T-cell (primary cell): Measurements from ENCODE around the gene SOX10. TPM values are rescaled to one million over a fixed set of nuclear protein-coding genes. Genes with fewer than 3 reads are reported as not detected.

Source experiments
- ATAC-seq, 4 experiments: fragments of 200-7000 bp in 3 of 4; fragments of 150-1000 bp in 1 of 4; cut with Tn5 transposase; replicated peaks in 1 of 4; 1 replicate in 3 of 4; 2 replicates in 1 of 4; pipeline ENCODE4 v1.10.0; 2021; ENCODE audit warnings: moderate library complexity in 3 of 4, mild to moderate bottlenecking in 2 of 4, moderate number of reproducible peaks in 1 of 4
- CTCF ChIA-PET, 2 donors: fragments of 300-600 bp; sonication (Branson Sonifier 250); formaldehyde crosslinking; loops; one replicate each; lab custom pipeline; 2022; ENCODE audit warnings: antibody characterized with exemption in 2 of 2; lab: Charles Lee
- POLR2A ChIA-PET, 2 donors: fragments of 300-600 bp; sonication (Branson Sonifier 250); formaldehyde crosslinking; loops; one replicate each; lab custom pipeline; 2022; ENCODE audit warnings: antibody characterized with exemption in 2 of 2; lab: Charles Lee
- DNase-seq, 35 experiments: peaks; one replicate each; pipeline versions ENCODE4 v3.0.0 to v3.0.0-alpha.2; 2013 to 2023
- H3K27ac ChIP-seq: one replicate; pipeline ENCODE4 v1.5.1; 2013; ENCODE audit warnings: low read length
- H3K27me3 ChIP-seq, 2 experiments: replicated peaks in 1 of 2; 1 replicate in 1 of 2; 2 replicates in 1 of 2; pipeline versions ENCODE4 v1.6.1 to v1.7.0; 2013; ENCODE audit warnings: low read length in 1 of 2, mixed read lengths in 1 of 2; ENCODE audit not compliant: control insufficient read depth in 2 of 2, insufficient read depth in 2 of 2; ENCODE audit errors: extremely low read depth in 1 of 2
- H3K36me3 ChIP-seq, 2 donors: 1 replicate in 1 of 2; 2 replicates in 1 of 2; pipeline versions ENCODE4 v1.6.1 to v1.7.0; 2013; ENCODE audit warnings: low read length in 1 of 2; ENCODE audit not compliant: control insufficient read depth in 2 of 2, insufficient read depth in 1 of 2; ENCODE audit errors: extremely low read depth in 1 of 2
- H3K4me1 ChIP-seq, 2 experiments: 1 replicate in 1 of 2; 2 replicates in 1 of 2; pipeline versions ENCODE4 v1.6.1 to v1.7.0; 2013; ENCODE audit warnings: low read length in 2 of 2, mixed read lengths in 1 of 2; ENCODE audit not compliant: insufficient read depth in 2 of 2, control insufficient read depth in 1 of 2; ENCODE audit errors: extremely low read depth in 1 of 2
- H3K4me3 ChIP-seq, 2 donors: 1 replicate in 1 of 2; 2 replicates in 1 of 2; pipeline versions ENCODE4 v1.5.1 to v1.7.0; 2013; ENCODE audit warnings: mild to moderate bottlenecking in 2 of 2, low read length in 1 of 2, moderate library complexity in 1 of 2; ENCODE audit not compliant: control insufficient read depth in 1 of 2; ENCODE audit errors: extremely low read depth in 1 of 2
- H3K9me3 ChIP-seq: 2 replicates; pipeline ENCODE4 v1.7.0; 2013
- H3K27ac Mint-ChIP-seq, 2 donors: one replicate each; pipeline ENCODE4 v1.8.0; 2020 to 2021; ENCODE audit warnings: mild to moderate bottlenecking in 2 of 2, mixed read lengths in 2 of 2
- H3K27me3 Mint-ChIP-seq, 2 donors: one replicate each; pipeline ENCODE4 v1.8.0; 2021 to 2022; ENCODE audit warnings: mixed read lengths in 2 of 2
- H3K36me3 Mint-ChIP-seq: one replicate; pipeline ENCODE4 v1.8.0; 2021; ENCODE audit warnings: mixed read lengths
- H3K4me1 Mint-ChIP-seq, 3 donors: one replicate each; pipeline ENCODE4 v1.8.0; 2020 to 2022; ENCODE audit warnings: mixed read lengths in 3 of 3, mild to moderate bottlenecking in 1 of 3
- H3K4me3 Mint-ChIP-seq, 3 donors: one replicate each; pipeline ENCODE4 v1.8.0; 2020 to 2022; ENCODE audit warnings: mild to moderate bottlenecking in 3 of 3, mixed read lengths in 3 of 3, moderate library complexity in 3 of 3
- H3K9me3 Mint-ChIP-seq, 3 donors: one replicate each; pipeline ENCODE4 v1.8.0; 2020 to 2022; ENCODE audit warnings: mixed read lengths in 3 of 3
- WGBS: methylation state at CpG from one replicate; pipeline ENCODE4 v1.1.5; 2013; ENCODE audit warnings: missing lambda C conversion rate; ENCODE audit not compliant: insufficient coverage; 5-methylcytosine and 5-hydroxymethylcytosine counted together
- total RNA-seq, 35 experiments: library from RNA in 6 of 35; stranded (reverse) in 6 of 35; fragments of 120-200 nt in 1 of 35; gene quantifications; one replicate each; pipeline versions ENCODE4 v1.2.1 to v1.2.4 and lab custom pipeline; 2013 to 2026

The SOX10 gene
- total RNA-seq, 5 donors from 2014 or later (not counting 1 experiment from before 2014, with no cell fraction given) = not detected

DNA sequence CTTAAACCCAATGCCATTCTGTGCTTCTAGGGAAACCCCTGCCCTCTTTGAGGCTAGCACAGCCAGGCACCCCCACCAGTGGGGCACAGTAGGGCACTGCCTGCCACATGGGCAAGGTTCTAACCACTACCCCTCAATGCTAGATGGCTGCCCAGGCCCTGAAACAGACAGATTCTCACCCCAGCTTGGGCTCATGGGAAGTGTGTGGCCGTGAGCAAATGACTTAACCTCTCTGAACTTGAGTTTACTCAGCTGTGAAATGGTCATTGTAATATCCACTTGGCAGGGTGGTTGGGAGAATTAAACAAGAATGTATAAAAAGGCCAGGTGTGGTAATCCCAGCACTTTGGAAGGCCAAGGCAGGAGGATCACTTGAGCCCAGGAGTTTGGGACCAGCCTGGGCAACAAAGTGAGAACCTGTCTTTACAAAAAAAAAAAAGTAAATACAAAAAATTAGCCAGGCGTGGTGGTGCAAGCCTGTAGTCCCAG, 53.4 kb downstream of the SOX10 start:
- H3K27ac Mint-ChIP-seq = peak overlapping the region in 1 of 2 donors; percentile 50
- no peak for ATAC-seq
- no peak overlapping the region for H3K4me3 Mint-ChIP-seq
- peaks cover 13 to 42% of the 10 kb centered on the region in 2 donors for H3K36me3 ChIP-seq
- H3K9me3 Mint-ChIP-seq = no peaks in the 10 kb centered on the region
- H3K4me1 Mint-ChIP-seq = peaks cover 12 to 15% (median 15%) of the 10 kb centered on the region in 3 donors
- 100% methylated on average over 1 of the region's 2 CpGs for WGBS
- no peaks in the 10 kb centered on the region for H3K27me3 ChIP-seq
- ChIA-PET CTCF (interaction anchor here in 1 of 2 donors (0.6 to 1.5 kb wide), 3 partner anchors 23 to 55 kb away, joined by 3 read pairs; no protein-coding TSS in a partner anchor), POLR2A (no interaction called here)
- H3K4me1 ChIP-seq = peaks cover 0 to 9% of the 10 kb centered on the region in 2 experiments
- no peak for DNase-seq
- H3K4me3 ChIP-seq = no peak overlapping the region
- H3K36me3 Mint-ChIP-seq = peaks cover 18% of the 10 kb centered on the region
- no peak overlapping the region for H3K27ac ChIP-seq
- H3K9me3 ChIP-seq = no peaks in the 10 kb centered on the region
- H3K27me3 Mint-ChIP-seq = no peaks in the 10 kb centered on the region

DNA sequence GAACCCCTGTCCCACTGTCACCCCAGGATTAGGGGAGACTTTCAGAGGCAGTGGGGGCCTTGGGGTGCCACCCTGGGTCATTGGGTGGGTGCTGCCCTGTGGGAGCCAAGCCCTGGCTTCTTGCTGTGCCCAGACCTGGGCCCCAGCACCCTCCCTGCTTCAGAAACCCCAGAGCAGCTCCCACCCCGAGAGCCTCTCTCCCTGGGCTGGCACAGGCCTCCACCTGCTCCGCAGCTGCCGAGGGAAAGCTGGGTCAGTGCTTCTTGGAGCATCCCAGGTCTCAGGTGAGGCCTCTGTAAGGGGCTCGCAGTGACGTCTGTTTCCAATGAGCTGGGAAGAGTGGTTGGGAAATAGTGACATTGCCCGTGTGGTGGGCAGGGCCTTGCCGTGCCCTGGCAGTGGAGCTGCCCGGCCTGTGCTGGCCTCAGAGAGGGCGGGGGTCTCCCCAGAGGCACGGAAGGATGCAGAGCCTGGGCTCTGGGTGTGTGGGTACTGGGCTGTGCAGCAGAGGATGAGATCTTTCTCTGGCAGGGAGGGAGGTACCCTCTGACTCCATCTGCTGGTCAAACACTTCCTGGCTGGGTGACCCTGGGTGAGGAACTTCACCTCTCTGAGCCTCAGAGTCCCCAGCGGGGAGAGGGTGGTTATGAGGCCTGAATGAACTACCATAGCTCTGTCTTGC, 53.9 kb downstream of the SOX10 start:
- ATAC-seq = peak in 1 of 4 experiments; percentile 24
- Histone ChIP-seq H3K27ac (no peak overlapping the region), H3K4me3 (no peak overlapping the region), H3K36me3 (peaks cover 16 to 45% of the 10 kb centered on the region in 2 donors), H3K4me1 (peaks cover 0 to 9% of the 10 kb centered on the region in 2 experiments), H3K27me3 (no peaks in the 10 kb centered on the region), H3K9me3 (no peaks in the 10 kb centered on the region)
- Mint-ChIP-seq H3K36me3 (peaks cover 18% of the 10 kb centered on the region), H3K9me3 (no peaks in the 10 kb centered on the region), H3K4me1 (peaks cover 12 to 15% (median 15%) of the 10 kb centered on the region in 3 donors), H3K27ac (no peak overlapping the region), H3K27me3 (no peaks in the 10 kb centered on the region), H3K4me3 (no peak overlapping the region)
- peak in 1 of 35 experiments; percentile 26 for DNase-seq
- POLR2A ChIA-PET = no interaction called here
- 91% methylated on average over 10 of the region's 11 CpGs for WGBS
- CTCF ChIA-PET = interaction anchor here in 1 of 2 donors (0.6 kb wide), 1 partner anchor 44 kb away, joined by 3 read pairs; no protein-coding TSS in a partner anchor

DNA sequence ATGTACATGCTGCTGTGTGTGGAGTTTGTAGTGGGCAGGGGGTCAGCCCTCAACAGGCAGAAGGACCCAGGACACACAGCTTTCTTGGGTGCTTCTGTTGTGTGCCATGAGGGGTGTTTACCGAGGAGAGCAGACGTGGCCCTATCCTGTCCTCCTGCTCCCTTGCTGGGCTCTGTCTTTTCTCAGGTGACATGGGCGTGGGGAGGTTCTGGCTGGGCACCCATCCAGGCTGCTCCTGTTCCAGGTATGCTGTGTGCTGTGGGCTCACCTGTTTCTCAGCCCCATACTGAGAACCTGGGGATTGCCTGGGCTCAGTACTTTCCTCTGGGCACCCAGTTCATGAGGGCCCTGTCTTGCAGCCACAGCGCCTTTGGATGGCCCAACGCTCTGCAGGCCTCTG, 55.0 kb downstream of the SOX10 start:
- Histone ChIP-seq H3K4me3 (no peak overlapping the region), H3K9me3 (no peaks in the 10 kb centered on the region), H3K36me3 (peaks cover 22 to 55% of the 10 kb centered on the region in 2 donors), H3K27me3 (no peaks in the 10 kb centered on the region), H3K4me1 (peaks cover 0 to 9% of the 10 kb centered on the region in 2 experiments), H3K27ac (no peak overlapping the region)
- ChIA-PET CTCF (interaction anchor here in 1 of 2 donors (0.6 kb wide), 1 partner anchor 16 kb away, joined by 4 read pairs; no protein-coding TSS in a partner anchor), POLR2A (no interaction called here)
- H3K36me3 Mint-ChIP-seq = peaks cover 18% of the 10 kb centered on the region
- no peak overlapping the region for H3K4me3 Mint-ChIP-seq
- H3K4me1 Mint-ChIP-seq = peaks cover 12 to 15% (median 15%) of the 10 kb centered on the region in 3 donors
- ATAC-seq = no peak
- no peaks in the 10 kb centered on the region for H3K9me3 Mint-ChIP-seq
- WGBS = 100% methylated on average over 3 of the region's 5 CpGs
- H3K27ac Mint-ChIP-seq = no peak overlapping the region
- DNase-seq = no peak
- no peaks in the 10 kb centered on the region for H3K27me3 Mint-ChIP-seq

DNA sequence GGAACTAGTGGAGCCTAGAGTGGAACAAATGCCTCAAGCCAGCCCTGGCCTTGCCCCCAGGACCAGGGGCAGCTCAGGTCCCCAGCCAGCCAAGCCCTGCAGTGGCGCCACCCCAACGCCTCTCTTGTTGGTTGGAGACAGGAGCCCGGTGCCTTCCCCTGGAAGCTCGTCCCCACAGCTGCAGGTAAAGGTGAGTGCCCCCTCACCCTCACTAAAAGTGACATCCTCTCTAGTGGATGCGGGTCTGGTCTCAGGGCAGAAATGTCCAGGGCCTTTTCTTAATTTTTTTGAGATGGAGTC, 56.8 kb downstream of the SOX10 start:
- ChIA-PET POLR2A (interaction anchor here in 1 of 2 donors (0.6 kb wide), 1 partner anchor 296 kb away, joined by 3 read pairs; no protein-coding TSS in a partner anchor), CTCF (no interaction called here)
- no peaks in the 10 kb centered on the region for H3K27me3 Mint-ChIP-seq
- H3K36me3 Mint-ChIP-seq = peaks cover 19% of the 10 kb centered on the region
- no peak overlapping the region for H3K4me3 Mint-ChIP-seq
- ATAC-seq = no peak
- DNase-seq = no peak
- no peak overlapping the region for H3K27ac Mint-ChIP-seq
- no peaks in the 10 kb centered on the region for H3K27me3 ChIP-seq
- no peak overlapping the region for H3K4me3 ChIP-seq
- H3K9me3 Mint-ChIP-seq = no peaks in the 10 kb centered on the region
- no peaks in the 10 kb centered on the region for H3K4me1 ChIP-seq
- WGBS = no CpG with 5 or more reads among the region's 5 CpGs
- peaks cover 0 to 1% (median 0%) of the 10 kb centered on the region in 3 donors for H3K4me1 Mint-ChIP-seq
- H3K27ac ChIP-seq = no peak overlapping the region
- H3K9me3 ChIP-seq = no peaks in the 10 kb centered on the region
- H3K36me3 ChIP-seq = peaks cover 25 to 58% of the 10 kb centered on the region in 2 donors

DNA sequence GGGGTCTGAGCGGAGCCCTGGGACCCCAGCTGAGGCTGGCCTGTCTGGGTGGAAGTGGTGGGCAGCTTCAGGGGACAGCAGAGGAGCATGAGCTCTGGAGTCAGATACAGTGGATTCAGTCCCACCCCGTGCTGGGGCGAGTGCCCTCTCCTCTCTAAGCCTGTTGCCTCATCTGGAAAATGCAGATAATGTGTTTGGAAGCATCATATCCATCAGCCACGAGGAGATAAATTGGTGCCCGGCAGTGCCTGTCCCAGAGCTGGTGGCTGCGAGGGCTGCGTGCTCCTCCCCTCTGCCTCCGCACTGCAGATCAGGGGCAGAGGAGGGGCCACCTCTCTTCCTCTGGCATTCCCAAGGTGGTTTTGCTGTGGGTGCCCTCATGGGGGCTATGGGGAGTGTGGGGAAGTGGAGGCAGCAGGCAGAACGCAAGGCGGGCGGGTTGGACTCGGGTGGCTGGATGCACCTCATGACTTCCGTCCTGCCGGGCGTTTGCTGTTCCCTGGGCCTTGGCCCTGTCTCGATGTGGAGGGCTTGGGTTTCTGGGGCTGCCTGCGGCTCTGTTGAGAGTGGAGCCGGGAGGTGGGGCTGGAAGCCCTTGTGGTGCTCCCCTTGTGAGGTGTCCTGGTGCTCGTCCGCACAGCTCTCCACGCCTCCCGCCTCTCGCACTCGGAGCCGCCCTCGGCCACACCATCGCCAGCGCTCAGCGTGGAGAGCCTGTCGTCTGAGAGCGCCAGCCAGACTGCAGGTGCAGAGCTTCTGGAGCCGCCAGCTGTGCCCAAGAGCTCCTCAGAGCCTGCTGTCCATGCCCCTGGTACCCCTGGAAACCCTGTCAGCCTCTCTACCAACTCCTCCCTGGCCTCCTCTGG, 57.4 kb downstream of the SOX10 start:
- H3K4me3 ChIP-seq = no peak overlapping the region
- WGBS = 95% methylated on average over 30 of the region's 32 CpGs
- H3K9me3 ChIP-seq = no peaks in the 10 kb centered on the region
- H3K4me3 Mint-ChIP-seq = no peak overlapping the region
- POLR2A ChIA-PET = interaction anchor here in 1 of 2 donors (0.6 kb wide), 1 partner anchor 295 kb away, joined by 3 read pairs; no protein-coding TSS in a partner anchor
- H3K4me1 ChIP-seq = no peaks in the 10 kb centered on the region
- no peak overlapping the region for H3K27ac ChIP-seq
- H3K36me3 ChIP-seq = peaks cover 25 to 56% of the 10 kb centered on the region in 2 donors
- CTCF ChIA-PET = no interaction called here
- DNase-seq = no peak
- no peaks in the 10 kb centered on the region for H3K9me3 Mint-ChIP-seq
- H3K27ac Mint-ChIP-seq = no peak overlapping the region
- H3K36me3 Mint-ChIP-seq = peaks cover 17% of the 10 kb centered on the region
- H3K27me3 ChIP-seq = no peaks in the 10 kb centered on the region
- no peak for ATAC-seq
- peaks cover 0 to under 1% (median 0%) of the 10 kb centered on the region in 3 donors for H3K4me1 Mint-ChIP-seq
- no peaks in the 10 kb centered on the region for H3K27me3 Mint-ChIP-seq

DNA sequence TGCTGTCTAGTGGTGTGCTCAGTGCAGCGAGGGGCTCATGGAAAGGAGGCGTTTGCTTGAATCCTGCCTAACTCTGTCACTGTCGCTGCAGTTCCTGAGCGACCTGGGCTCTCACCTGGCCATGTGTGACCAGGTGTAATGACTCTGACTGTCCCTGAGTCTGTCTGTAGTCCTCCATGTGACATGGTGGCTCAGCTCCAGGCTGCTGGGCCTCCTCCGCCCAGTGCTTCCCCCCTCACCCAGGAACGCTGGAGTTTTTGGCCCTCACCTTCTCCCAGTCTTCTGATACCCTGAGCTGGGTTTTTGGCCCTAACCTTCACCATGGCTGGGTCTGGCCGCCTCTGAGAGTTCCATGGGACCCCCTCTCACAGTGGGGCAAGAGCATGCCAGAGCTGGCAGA, 58.0 kb downstream of the SOX10 start:
- H3K9me3 ChIP-seq = no peaks in the 10 kb centered on the region
- no peak overlapping the region for H3K4me3 ChIP-seq
- Mint-ChIP-seq H3K36me3 (peaks cover 17% of the 10 kb centered on the region), H3K9me3 (no peaks in the 10 kb centered on the region), H3K27me3 (no peaks in the 10 kb centered on the region), H3K4me3 (no peak overlapping the region), H3K27ac (no peak overlapping the region), H3K4me1 (peaks cover 0 to 2% (median 0%) of the 10 kb centered on the region in 3 donors)
- CTCF ChIA-PET = no interaction called here
- WGBS = 92% methylated on average over 7 of the region's 7 CpGs
- peaks cover 24 to 58% of the 10 kb centered on the region in 2 donors for H3K36me3 ChIP-seq
- POLR2A ChIA-PET = no interaction called here
- no peak overlapping the region for H3K27ac ChIP-seq
- DNase-seq = no peak
- no peaks in the 10 kb centered on the region for H3K27me3 ChIP-seq
- ATAC-seq = no peak
- H3K4me1 ChIP-seq = no peaks in the 10 kb centered on the region
